Right lobe of liver (tissue), 6 donors: ENCODE measurements around the gene RSBN1L. TPM values are rescaled to one million over a fixed set of nuclear protein-coding genes. Genes with fewer than 3 reads are reported as not detected.
A peak's percentile ranks its signal among the peaks of the same experiment; 100 is the strongest.

ENCODE experiments used
- ATAC-seq, 4 donors: fragments of 200-7000 bp; cut with Tn5 transposase; one replicate each; pipeline ENCODE4 v1.9.1; 2020; ENCODE audit warnings: mild to moderate bottlenecking in 4 of 4, moderate library complexity in 4 of 4
- DNase-seq, 3 donors: peaks; one replicate each; pipeline ENCODE4 v3.0.0-alpha.2; 2020
- H3K27ac ChIP-seq, 3 donors: fragments of 200-600 bp; one replicate each; pipeline ENCODE4 v1.8.0; 2022
- H3K27me3 ChIP-seq, 2 donors: fragments of 200-600 bp; one replicate each; pipeline ENCODE4 v1.8.0; 2022
- H3K36me3 ChIP-seq, 4 donors: fragments of 200-600 bp; sonication (generic) in 1 of 4; one replicate each; pipeline versions ENCODE4 v1.5.1 to v1.8.0; 2017 to 2022; ENCODE audit warnings: control low read depth in 1 of 4
- H3K4me1 ChIP-seq, 4 donors: fragments of 200-600 bp; sonication (generic) in 1 of 4; one replicate each; pipeline versions ENCODE4 v1.5.1 to v1.8.0; 2017 to 2022; ENCODE audit warnings: control low read depth in 1 of 4
- H3K4me3 ChIP-seq, 3 donors: fragments of 200-600 bp; one replicate each; pipeline ENCODE4 v1.8.0; 2022
- H3K9me3 ChIP-seq, 4 donors: fragments of 200-600 bp; sonication (generic) in 1 of 4; one replicate each; pipeline versions ENCODE4 v1.5.1 to v1.8.0; 2017 to 2022; ENCODE audit warnings: control low read depth in 1 of 4
- CTCF ChIP-seq, 4 donors: fragments of 200-600 bp in 3 of 4; fragments of 450-650 bp in 1 of 4; IDR thresholded peaks; one replicate each; pipeline versions ENCODE4 v1.5.1 to v1.8.0; 2016 to 2022; ENCODE audit warnings: antibody characterized with exemption in 4 of 4, mild to moderate bottlenecking in 2 of 4
- POLR2A ChIP-seq: fragments of 450-650 bp; IDR thresholded peaks from one replicate; pipeline ENCODE4 v1.6.1; 2017; ENCODE audit warnings: antibody characterized with exemption, mild to moderate bottlenecking
- WGBS: methylation state at CpG from one replicate; pipeline ENCODE4 v1.1.6; 2018; ENCODE audit warnings: low coverage, low lambda C conversion rate; ENCODE audit not compliant: insufficient coverage; ENCODE audit errors: missing lambda C conversion rate; 5-methylcytosine and 5-hydroxymethylcytosine counted together
- intact Hi-C, 2 donors: fragments of 100-400 bp; cut with DNase I; formaldehyde crosslinking; loops; one replicate each; pipeline versions ENCODE4 v1.11.2 to v1.14.1; 2022
- total RNA-seq, 6 experiments: library from RNA; depleted of rRNA in 2 of 6; stranded (reverse); fragments of >200 nt in 2 of 6; fragmentation: NEBNext Ultra II Directional in 3 of 6; extraction: Animal tissue kit (Norgen Biotek cat#: 25700) in 3 of 6; gene quantifications; one replicate each; pipeline versions ENCODE4 v1.1.0 to v1.2.4, GENCODE V29; 2016 to 2023
- donor health status: DM: no; HTN: yes; CAD: no.
- donor health status: DM: no; HTN: no; CAD: no.
- donor health status: DM: no; HTN: no; CAD: no.
- donor health status: DM: no; HTN: yes; CAD: no.
- donor health status: DM: no; HTN: yes; CAD: no.

The RSBN1L gene
- total RNA-seq, 6 experiments from 2014 or later, result 8.2 to 10.4 (median 8.8) TPM

DNA sequence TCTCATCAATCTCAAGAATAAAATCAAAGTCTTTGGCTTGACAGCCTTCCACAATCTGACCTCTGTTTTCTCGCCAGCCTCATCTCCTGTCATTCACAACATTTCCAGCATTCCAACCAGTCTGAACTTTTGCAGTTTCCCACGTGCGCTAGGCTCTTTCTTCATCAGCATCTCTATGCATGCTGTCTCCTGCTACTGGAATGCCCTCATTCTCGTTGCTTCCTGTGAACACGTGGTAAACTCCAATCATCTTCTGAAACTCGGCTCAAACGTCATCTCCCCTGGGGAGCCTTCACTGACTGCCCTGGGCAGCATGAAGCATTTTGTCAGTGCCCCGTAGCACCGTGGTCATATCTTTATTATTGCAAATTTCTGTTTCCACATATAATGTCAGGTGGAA lies 12.2 kb upstream of the RSBN1L start:
- ATAC-seq (no peak), DNase-seq (no peak)
- peaks cover 0 to 9% (median 1%) of the 10 kb centered on the region in 4 donors for H3K36me3 ChIP-seq
- H3K9me3 ChIP-seq, result no peaks in the 10 kb centered on the region
- TF ChIP-seq POLR2A, result no peak
- no peak for TF ChIP-seq CTCF (IDR thresholded peaks at IDR 0.05)
- no peaks in the 10 kb centered on the region for H3K27me3 ChIP-seq
- WGBS, result 54% methylated on average over 9 of the region's 9 CpGs
- H3K4me1 ChIP-seq, result peaks cover 0 to 28% (median 5%) of the 10 kb centered on the region in 4 donors
- intact Hi-C loops, result no loop called here
- H3K27ac ChIP-seq, result no peak overlapping the region
- no peak overlapping the region for H3K4me3 ChIP-seq

DNA sequence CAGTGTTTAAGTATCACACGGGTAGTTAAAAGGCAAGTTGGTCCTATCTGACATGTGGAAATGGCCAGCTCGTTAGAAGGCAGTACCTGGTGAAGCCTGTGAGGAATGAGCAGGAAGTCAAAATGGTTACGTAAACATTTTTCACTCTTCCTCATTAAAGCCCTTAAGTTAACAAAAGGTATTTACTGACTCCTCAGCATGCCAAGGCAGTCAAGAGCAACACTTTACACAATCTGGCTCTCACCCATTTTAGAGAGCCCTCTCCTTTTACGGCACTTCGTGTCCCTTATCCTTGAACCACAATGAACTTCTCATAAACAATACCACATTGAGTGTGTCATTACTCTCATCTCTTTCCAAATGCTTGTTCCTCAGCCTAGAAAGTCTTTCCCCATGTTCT lies 11.0 kb upstream of the RSBN1L start:
- intact Hi-C loops, result no loop called here
- TF ChIP-seq POLR2A (no peak), CTCF (IDR thresholded peaks at IDR 0.05) (peak in 1 of 4 donors; percentile 16)
- no peaks in the 10 kb centered on the region for H3K9me3 ChIP-seq
- peaks cover 0 to 35% (median 5%) of the 10 kb centered on the region in 4 donors for H3K4me1 ChIP-seq
- DNase-seq (no peak), ATAC-seq (peak; percentile 54 to 77 (median 70))
- H3K27ac ChIP-seq, result peak overlapping the region in 2 of 3 donors; percentile 14 to 34
- H3K4me3 ChIP-seq, result no peak overlapping the region
- 19% methylated on average over 5 of the region's 5 CpGs for WGBS
- H3K36me3 ChIP-seq, result peaks cover 0 to 9% (median 1%) of the 10 kb centered on the region in 4 donors
- no peaks in the 10 kb centered on the region for H3K27me3 ChIP-seq

DNA sequence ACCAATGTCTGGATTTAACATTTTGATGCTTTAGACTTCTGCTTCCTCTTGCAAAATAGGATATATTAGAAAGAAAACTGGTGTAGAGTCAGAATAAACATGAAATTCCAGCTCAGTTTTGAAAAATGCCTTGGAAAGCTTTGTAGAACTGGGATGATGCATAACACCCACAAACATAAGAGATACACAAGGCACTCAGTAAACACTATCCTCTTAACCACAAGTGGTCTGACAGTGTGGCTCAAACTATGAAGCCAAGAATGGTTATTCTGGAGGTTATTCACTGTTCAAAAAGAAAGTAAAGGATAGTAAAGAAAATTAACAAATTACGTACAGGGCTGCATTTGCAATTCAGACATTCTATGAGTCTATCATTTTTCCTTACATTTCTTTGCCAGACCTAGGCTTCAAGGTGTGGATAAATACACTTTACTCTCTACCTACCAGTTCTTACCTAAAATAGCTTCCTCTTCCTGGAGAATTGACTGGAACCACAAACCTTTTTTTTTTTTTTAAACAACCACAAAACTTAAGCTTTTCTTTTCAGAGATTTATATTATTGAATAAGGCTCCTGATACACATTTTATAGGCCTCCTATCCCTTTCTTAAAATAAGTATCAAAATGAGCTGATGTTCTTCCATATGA lies 9.0 kb upstream of the RSBN1L start:
- 82% methylated on average over 1 of the region's 1 CpG for WGBS
- peaks cover 0 to 9% (median 1%) of the 10 kb centered on the region in 4 donors for H3K36me3 ChIP-seq
- H3K27ac ChIP-seq, result peak overlapping the region in 1 of 3 donors; percentile 11
- H3K4me3 ChIP-seq, result no peak overlapping the region
- no peaks in the 10 kb centered on the region for H3K9me3 ChIP-seq
- TF ChIP-seq CTCF (IDR thresholded peaks at IDR 0.05) (no peak), POLR2A (no peak)
- ATAC-seq (peak in 1 of 4 donors; percentile 27), DNase-seq (no peak)
- H3K4me1 ChIP-seq, result peaks cover 0 to 47% (median 9%) of the 10 kb centered on the region in 4 donors
- intact Hi-C loops, result no loop called here
- H3K27me3 ChIP-seq, result no peaks in the 10 kb centered on the region

- Histone ChIP-seq H3K4me3 (no peak overlapping the region), H3K27ac (peak overlapping the region in 1 of 3 donors; percentile 11), H3K36me3 (peaks cover 0 to 9% (median 1%) of the 10 kb centered on the region in 4 donors), H3K27me3 (no peaks in the 10 kb centered on the region), H3K4me1 (peaks cover 0 to 52% (median 9%) of the 10 kb centered on the region in 4 donors), H3K9me3 (no peaks in the 10 kb centered on the region)
- intact Hi-C loops, result no loop called here
- TF ChIP-seq POLR2A (no peak), CTCF (IDR thresholded peaks at IDR 0.05) (no peak)
- WGBS, result 70% methylated on average over 1 of the region's 1 CpG
- ATAC-seq, result no peak
- no peak for DNase-seq
These were observed 8.5 kb upstream of the RSBN1L start for GRCh38 chr7:77687747-77688144.
